A673 (cell line): Measurements from ENCODE around the gene LIN7B.

Experiments used
- CTCF ChIP-seq: fragments of 300-800, 200-600 bp; sonication (generic); conservative IDR thresholded peaks from 2 replicates; pipeline ENCODE4 v1.5.1; 2017; ENCODE audit warnings: low read depth, mild to moderate bottlenecking, antibody characterized with exemption, low read length, moderate library complexity, mixed read lengths
- EZH2 ChIP-seq: fragments of 200-600 bp; sonication (generic); IDR thresholded peaks from 2 replicates; pipeline ENCODE4 v1.6.1; 2017; ENCODE audit warnings: borderline replicate concordance, low read depth, mild to moderate bottlenecking, mixed read lengths, antibody characterized with exemption, low read length; ENCODE audit not compliant: poor library complexity, severe bottlenecking

DNA sequence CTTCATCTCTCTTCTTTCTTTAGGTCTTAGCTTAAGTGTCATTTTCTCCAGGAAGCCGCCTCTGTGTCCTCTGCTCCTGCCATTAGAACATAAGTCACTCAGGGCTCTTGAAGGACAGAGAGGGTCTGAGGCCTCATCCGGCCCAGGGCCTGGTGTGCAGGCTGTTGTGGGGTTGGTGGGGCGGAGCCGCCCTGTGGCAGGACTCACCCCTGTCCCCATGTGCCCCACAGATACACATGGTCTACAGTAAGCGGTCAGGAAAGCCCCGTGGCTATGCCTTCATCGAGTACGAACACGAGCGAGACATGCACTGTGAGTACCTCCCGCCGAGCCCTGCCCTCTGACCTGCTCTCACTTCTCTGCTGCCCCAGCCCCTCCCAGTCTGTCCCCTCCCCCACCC lies 13.0 kb upstream of the LIN7B start:
- no peak for TF ChIP-seq CTCF
- no peak for TF ChIP-seq EZH2
